Natural killer cell (primary cell): ENCODE measurements around the gene DOP1A. TPM values are rescaled to one million over a fixed set of nuclear protein-coding genes. Genes with fewer than 3 reads are reported as not detected.
"Not testable (repeated sequence)": the region's sequence is repeated elsewhere in the genome, so short reads cannot be mapped to it uniquely, and the experiment has no call there.

Experiments used
- ATAC-seq, 3 donors: fragments of 150-1000 bp in 2 of 3; fragments of 200-7000 bp in 1 of 3; cut with Tn5 transposase; 1 replicate in 1 of 3; 2 replicates in 2 of 3; pipeline ENCODE4 v1.10.0; 2021; ENCODE audit warnings: mild to moderate bottlenecking in 2 of 3, moderate library complexity in 2 of 3
- DNase-seq, 2 donors: peaks; one replicate each; pipeline versions ENCODE4 v3.0.0 to v3.0.0-alpha.2; 2013 to 2021; ENCODE audit warnings: mixed read lengths in 1 of 2
- H3K27ac ChIP-seq: one replicate; pipeline ENCODE4 v1.5.1; 2013; ENCODE audit warnings: mild to moderate bottlenecking, low read length
- H3K27me3 ChIP-seq: one replicate; pipeline ENCODE4 v1.6.1; 2013; ENCODE audit warnings: low read length; ENCODE audit not compliant: control insufficient read depth, insufficient read depth
- H3K36me3 ChIP-seq: one replicate; pipeline ENCODE4 v1.6.1; 2013; ENCODE audit warnings: low read length; ENCODE audit not compliant: control insufficient read depth, insufficient read depth
- H3K4me1 ChIP-seq: one replicate; pipeline ENCODE4 v1.6.1; 2013; ENCODE audit warnings: low read length; ENCODE audit not compliant: control insufficient read depth, insufficient read depth
- H3K4me3 ChIP-seq: one replicate; pipeline ENCODE4 v1.5.1; 2013; ENCODE audit warnings: low read length
- H3K9me3 ChIP-seq: one replicate; pipeline ENCODE4 v1.6.1; 2013; ENCODE audit warnings: low read length; ENCODE audit not compliant: control insufficient read depth, insufficient read depth
- H3K27ac Mint-ChIP-seq, 2 donors: one replicate each; pipeline ENCODE4 v1.8.0; 2022; ENCODE audit warnings: mild to moderate bottlenecking in 2 of 2, mixed read lengths in 2 of 2, moderate library complexity in 1 of 2
- H3K27me3 Mint-ChIP-seq, 2 donors: one replicate each; pipeline ENCODE4 v1.8.0; 2022; ENCODE audit warnings: low read depth in 2 of 2, mixed read lengths in 2 of 2
- H3K36me3 Mint-ChIP-seq: one replicate; pipeline ENCODE4 v1.8.0; 2022; ENCODE audit warnings: mixed read lengths
- H3K4me1 Mint-ChIP-seq, 2 donors: one replicate each; pipeline ENCODE4 v1.8.0; 2022; ENCODE audit warnings: mixed read lengths in 2 of 2
- H3K4me3 Mint-ChIP-seq: one replicate; pipeline ENCODE4 v1.8.0; 2022; ENCODE audit warnings: mild to moderate bottlenecking, moderate library complexity, mixed read lengths
- H3K9me3 Mint-ChIP-seq, 2 donors: one replicate each; pipeline ENCODE4 v1.8.0; 2022; ENCODE audit warnings: mixed read lengths in 2 of 2
- CTCF ChIP-seq: fragments of 200-600 bp; IDR thresholded peaks from one replicate; pipeline ENCODE4 v1.8.0; 2022; ENCODE audit warnings: antibody characterized with exemption
- WGBS: methylation state at CpG from one replicate; pipeline ENCODE4 v1.1.7; 2013; ENCODE audit warnings: missing lambda C conversion rate; ENCODE audit not compliant: insufficient coverage; 5-methylcytosine and 5-hydroxymethylcytosine counted together
- intact Hi-C: fragments of 100-400 bp; cut with micrococcal nuclease; formaldehyde crosslinking; loops from one replicate; pipeline ENCODE4 v1.14.2; 2022
- total RNA-seq, 4 donors: library from RNA; stranded (reverse); fragments of 120-200 nt in 1 of 4; gene quantifications; one replicate each; pipeline versions ENCODE4 v1.2.3 to v1.2.4, GENCODE V29; 2013 to 2022

The DOP1A gene
- total RNA-seq, 3 donors from 2014 or later (not counting 1 experiment from before 2014, with no cell fraction given), result 23.5 to 36.7 (median 30.1) TPM

- ATAC-seq, result no peak
These were observed 117.6 kb downstream of the DOP1A start for GRCh38 chr6:83185096-83185495.

GRCh38 chr6:83188501-83188900 is 121.0 kb downstream of the DOP1A start:
- peaks cover 11% of the 10 kb centered on the region for H3K36me3 ChIP-seq
- no peak for TF ChIP-seq CTCF
- H3K9me3 Mint-ChIP-seq, result no peaks in the 10 kb centered on the region
- intact Hi-C loops, result no loop called here
- no peaks in the 10 kb centered on the region for H3K27me3 ChIP-seq
- peaks cover 10 to 19% of the 10 kb centered on the region in 2 donors for H3K4me1 Mint-ChIP-seq
- no peaks in the 10 kb centered on the region for H3K27me3 Mint-ChIP-seq
- peaks cover 7% of the 10 kb centered on the region for H3K36me3 Mint-ChIP-seq
- DNase-seq (no peak), ATAC-seq (no peak)
- peaks cover 10% of the 10 kb centered on the region for H3K4me1 ChIP-seq
- no peak overlapping the region for H3K4me3 ChIP-seq
- H3K4me3 Mint-ChIP-seq, result no peak overlapping the region
- WGBS, result 90% methylated on average over 3 of the region's 3 CpGs
- no peak overlapping the region for H3K27ac ChIP-seq
- no peak overlapping the region for H3K27ac Mint-ChIP-seq
- H3K9me3 ChIP-seq, result no peaks in the 10 kb centered on the region

More at GRCh38 chr6:83185096-83185495, 117.6 kb downstream of the DOP1A start:
- no peak for TF ChIP-seq CTCF
- Histone ChIP-seq H3K4me3 (no peak overlapping the region), H3K9me3 (no peaks in the 10 kb centered on the region), H3K4me1 (no peaks in the 10 kb centered on the region), H3K27me3 (no peaks in the 10 kb centered on the region), H3K27ac (no peak overlapping the region), H3K36me3 (peaks cover 24% of the 10 kb centered on the region)
- Mint-ChIP-seq H3K36me3 (peaks cover 14% of the 10 kb centered on the region), H3K9me3 (no peaks in the 10 kb centered on the region), H3K27ac (no peak overlapping the region), H3K4me1 (peaks cover 0 to 7% of the 10 kb centered on the region in 2 donors), H3K4me3 (no peak overlapping the region), H3K27me3 (no peaks in the 10 kb centered on the region)
- WGBS, result 93% methylated on average over 2 of the region's 2 CpGs
- intact Hi-C loops, result no loop called here
- no peak for DNase-seq

GRCh38 chr6:83190626-83191025 is 123.2 kb downstream of the DOP1A start:
- Mint-ChIP-seq H3K4me3 (peak overlapping the region; percentile 50), H3K27ac (no peak overlapping the region), H3K9me3 (no peaks in the 10 kb centered on the region), H3K36me3 (no peaks in the 10 kb centered on the region), H3K4me1 (peaks cover 18 to 20% of the 10 kb centered on the region in 2 donors), H3K27me3 (no peaks in the 10 kb centered on the region)
- Histone ChIP-seq H3K4me1 (peaks cover 19% of the 10 kb centered on the region), H3K36me3 (peaks cover 7% of the 10 kb centered on the region), H3K9me3 (no peaks in the 10 kb centered on the region), H3K27me3 (no peaks in the 10 kb centered on the region), H3K4me3 (no peak overlapping the region), H3K27ac (no peak overlapping the region)
- intact Hi-C loops, result no loop called here
- TF ChIP-seq CTCF, result no peak
- WGBS, result 98% methylated on average over 6 of the region's 6 CpGs
- ATAC-seq (no peak), DNase-seq (no peak)

GRCh38 chr6:83191974-83192373 is 124.5 kb downstream of the DOP1A start:
- H3K4me3 ChIP-seq, H3K9me3 ChIP-seq, H3K27me3 Mint-ChIP-seq, H3K27me3 ChIP-seq, ATAC-seq, DNase-seq, H3K27ac ChIP-seq, intact Hi-C loops, H3K9me3 Mint-ChIP-seq, H3K36me3 ChIP-seq, H3K36me3 Mint-ChIP-seq: not testable (repeated sequence)
- Mint-ChIP-seq H3K4me1 (peaks cover 18 to 20% of the 10 kb centered on the region in 2 donors), H3K4me3 (peak overlapping the region; percentile 99), H3K27ac (peak overlapping the region; percentile 90 to 99)
- 91% methylated on average over 18 of the region's 18 CpGs for WGBS
- H3K4me1 ChIP-seq, result peaks cover 19% of the 10 kb centered on the region
